Measurements from ENCODE around the gene NOLC1. TPM values are rescaled to one million over a fixed set of nuclear protein-coding genes. Genes with fewer than 3 reads are reported as not detected.

The NOLC1 gene
- total RNA-seq, 1 donor from 2014 or later = 33.3 TPM

GRCh38 chr10:102147561-102147960 lies 4.6 kb upstream of the NOLC1 start:
- no peaks in the 10 kb centered on the region for H3K27me3 ChIP-seq
- peaks cover 54 to 75% of the 10 kb centered on the region in 2 donors for H3K36me3 ChIP-seq
- no peak for TF ChIP-seq CTCF (IDR thresholded peaks at IDR 0.05)
- intact Hi-C loops (cut with DNase I) = no loop called here
- DNase-seq (ENCODE audit: low spot score in 2 of 2) = no peak
- peaks cover 0 to 5% of the 10 kb centered on the region in 2 donors for H3K4me1 ChIP-seq
- no peak overlapping the region for H3K4me3 ChIP-seq
- H3K9me3 ChIP-seq = no peaks in the 10 kb centered on the region
- no peak overlapping the region for H3K27ac ChIP-seq

GRCh38 chr10:102148275-102148674 lies 3.9 kb upstream of the NOLC1 start:
- Histone ChIP-seq H3K4me1 (peaks cover 6 to 10% of the 10 kb centered on the region in 2 donors), H3K4me3 (no peak overlapping the region), H3K27ac (no peak overlapping the region), H3K27me3 (no peaks in the 10 kb centered on the region), H3K36me3 (peaks cover 54 to 68% of the 10 kb centered on the region in 2 donors), H3K9me3 (no peaks in the 10 kb centered on the region)
- intact Hi-C loops (cut with DNase I) = no loop called here
- no peak for DNase-seq (ENCODE audit: low spot score in 2 of 2)
- no peak for TF ChIP-seq CTCF (IDR thresholded peaks at IDR 0.05)

- H3K4me1 ChIP-seq = peaks cover 8 to 16% of the 10 kb centered on the region in 2 donors
- peak overlapping the region; percentile 40 to 73 for H3K4me3 ChIP-seq
- no peaks in the 10 kb centered on the region for H3K9me3 ChIP-seq
- TF ChIP-seq CTCF (IDR thresholded peaks at IDR 0.05) = no peak
- peaks cover 39 to 56% of the 10 kb centered on the region in 2 donors for H3K36me3 ChIP-seq
- DNase-seq (ENCODE audit: low spot score in 2 of 2) = no peak
- intact Hi-C loops (cut with DNase I) = loop anchor here (5.0 kb wide), 1 partner anchor 34 kb away; no protein-coding TSS in a partner anchor
- no peaks in the 10 kb centered on the region for H3K27me3 ChIP-seq
- H3K27ac ChIP-seq = peak overlapping the region; percentile 86 to 93
Measured at GRCh38 chr10:102150970-102151773, 1.0 kb upstream of the NOLC1 start.

GRCh38 chr10:102152545-102152890 lies 329 bp downstream of the NOLC1 start:
- peak overlapping the region; percentile 86 to 93 for H3K27ac ChIP-seq
- peaks cover 8 to 16% of the 10 kb centered on the region in 2 donors for H3K4me1 ChIP-seq
- no peak for DNase-seq (ENCODE audit: low spot score in 2 of 2)
- no peaks in the 10 kb centered on the region for H3K9me3 ChIP-seq
- H3K27me3 ChIP-seq = no peaks in the 10 kb centered on the region
- TF ChIP-seq CTCF (IDR thresholded peaks at IDR 0.05) = no peak
- peak overlapping the region; percentile 65 to 73 for H3K4me3 ChIP-seq
- H3K36me3 ChIP-seq = peaks cover 40 to 51% of the 10 kb centered on the region in 2 donors
- intact Hi-C loops (cut with DNase I) = loop anchor here (1.0 to 5.0 kb wide), 7 partner anchors 20 to 350 kb away; partner anchors contain the start of genes ACTR1A, CUEDC2, FBXL15 and GBF1

- TF ChIP-seq CTCF (IDR thresholded peaks at IDR 0.05) = no peak
- intact Hi-C loops (cut with DNase I) = loop anchor here (5.0 kb wide), 1 partner anchor 36 kb away; no protein-coding TSS in a partner anchor
- Histone ChIP-seq H3K36me3 (peaks cover 40 to 54% of the 10 kb centered on the region in 2 donors), H3K27me3 (no peaks in the 10 kb centered on the region), H3K9me3 (no peaks in the 10 kb centered on the region), H3K4me1 (peaks cover 8 to 16% of the 10 kb centered on the region in 2 donors), H3K27ac (peak overlapping the region; percentile 86 to 93), H3K4me3 (peak overlapping the region; percentile 65 to 73)
- DNase-seq (ENCODE audit: low spot score in 2 of 2) = no peak
Measured at GRCh38 chr10:102153093-102153620, 968 bp downstream of the NOLC1 start.

Data from ascending aorta (tissue), 2 donors.